Sigmoid colon (tissue), 7 donors: ENCODE data around the gene PPM1M. TPM values are rescaled to one million over a fixed set of nuclear protein-coding genes. Genes with fewer than 3 reads are reported as not detected.

Experiments used
- DNase-seq: peaks from one replicate; pipeline ENCODE4 v3.0.0-alpha.2; 2019
- H3K27ac ChIP-seq, 4 donors: fragments of 200-600 bp; sonication (generic); one replicate each; pipeline ENCODE4 v1.5.1; 2016 to 2019; ENCODE audit warnings: mild to moderate bottlenecking in 1 of 4
- H3K27me3 ChIP-seq, 3 donors: fragments of 200-600 bp; sonication (generic); one replicate each; pipeline ENCODE4 v1.5.1; 2019; ENCODE audit warnings: mild to moderate bottlenecking in 1 of 3
- H3K36me3 ChIP-seq, 4 donors: fragments of 200-600 bp; sonication (generic); one replicate each; pipeline ENCODE4 v1.5.1; 2016 to 2019
- H3K4me1 ChIP-seq, 4 donors: fragments of 200-600 bp; sonication (generic); one replicate each; pipeline ENCODE4 v1.5.1; 2017 to 2019
- H3K4me3 ChIP-seq, 4 donors: fragments of 200-600 bp; sonication (generic); one replicate each; pipeline ENCODE4 v1.5.1; 2017 to 2019; ENCODE audit warnings: mild to moderate bottlenecking in 2 of 4, moderate library complexity in 1 of 4
- H3K9me3 ChIP-seq, 4 donors: fragments of 200-600 bp in 3 of 4; sonication (generic) in 3 of 4; one replicate each; pipeline versions ENCODE4 v1.5.1 to v1.6.1; 2013 to 2019
- CTCF ChIP-seq, 4 experiments: fragments of 450-650 bp in 3 of 4; fragments of 200-600 bp in 1 of 4; IDR thresholded peaks; one replicate each; pipeline ENCODE4 v1.5.1; 2016 to 2019; ENCODE audit warnings: antibody characterized with exemption in 4 of 4, mild to moderate bottlenecking in 3 of 4, moderate library complexity in 2 of 4
- EP300 ChIP-seq, 4 donors: sonication (generic); formaldehyde crosslinking; IDR thresholded peaks; one replicate each; pipeline ENCODE4 v1.6.1; 2017; ENCODE audit warnings: antibody characterized with exemption in 4 of 4
- POLR2A ChIP-seq, 2 donors: fragments of 450-650 bp; IDR thresholded peaks; one replicate each; pipeline ENCODE4 v1.6.1; 2016; ENCODE audit warnings: antibody characterized with exemption in 2 of 2, mild to moderate bottlenecking in 2 of 2, moderate library complexity in 2 of 2
- POLR2AphosphoS5 ChIP-seq, 4 donors: sonication (generic); formaldehyde crosslinking; IDR thresholded peaks; one replicate each; pipeline ENCODE4 v1.6.1; 2017; ENCODE audit warnings: antibody characterized with exemption in 4 of 4
- WGBS, 2 donors: extraction: QIAGEN DNeasy Blood & Tissue Kit; methylation state at CpG; one replicate each; pipeline ENCODE4 v1.1.7; 2013; 5-methylcytosine and 5-hydroxymethylcytosine counted together
- intact Hi-C: fragments of 100-400 bp; cut with DNase I; formaldehyde crosslinking; loops from one replicate; pipeline ENCODE4 v1.15.1; 2023
- polyA plus RNA-seq, 3 donors: library from polyadenylated mRNA; stranded (reverse); fragments of 200-250 nt; gene quantifications; one replicate each; pipeline ENCODE4 v1.2.3, GENCODE V29; 2013
- total RNA-seq, 4 donors: library from RNA; depleted of rRNA; stranded (reverse); fragments of >200 nt; gene quantifications; one replicate each; pipeline ENCODE4 v1.1.0, GENCODE V29; 2016
- donor health status: healthy with polysubstance abuse.
- donor health status: Bipolar disorder and iron deficiency.
- donor health status: healthy.

PPM1M gene
- total and polyA plus RNA-seq, 7 donors, result 5.8 to 28.2 (median 21.7) TPM

- Histone ChIP-seq H3K4me3 (no peak overlapping the region), H3K27ac (peak overlapping the region in 1 of 4 donors; percentile 21), H3K27me3 (no peaks in the 10 kb centered on the region), H3K9me3 (no peaks in the 10 kb centered on the region), H3K36me3 (peaks cover 20 to 55% (median 33%) of the 10 kb centered on the region in 4 donors), H3K4me1 (peaks cover 0 to 70% (median 54%) of the 10 kb centered on the region in 4 donors)
- no peak for DNase-seq
- TF ChIP-seq EP300 (IDR thresholded peaks at IDR 0.05) (no peak), POLR2A (IDR thresholded peaks at IDR 0.05) (no peak), POLR2AphosphoS5 (IDR thresholded peaks at IDR 0.05) (no peak), CTCF (IDR thresholded peaks at IDR 0.05) (no peak)
- 86 to 92% methylated on average over 3 of the region's 3 CpGs for WGBS, 2 donors
- intact Hi-C loops, result no loop called here
Measured at GRCh38 chr3:52233968-52234367, 11.6 kb upstream of the PPM1M start.

- H3K9me3 ChIP-seq, result no peaks in the 10 kb centered on the region
- H3K4me3 ChIP-seq, result no peak overlapping the region
- H3K27ac ChIP-seq, result peak overlapping the region in 1 of 4 donors; percentile 21
- peaks cover 0 to 74% (median 58%) of the 10 kb centered on the region in 4 donors for H3K4me1 ChIP-seq
- H3K27me3 ChIP-seq, result no peaks in the 10 kb centered on the region
- no peak for TF ChIP-seq EP300 (IDR thresholded peaks at IDR 0.05)
- TF ChIP-seq POLR2AphosphoS5 (IDR thresholded peaks at IDR 0.05), result no peak
- TF ChIP-seq CTCF (IDR thresholded peaks at IDR 0.05), result no peak
- TF ChIP-seq POLR2A (IDR thresholded peaks at IDR 0.05), result no peak
- intact Hi-C loops, result no loop called here
- H3K36me3 ChIP-seq, result peaks cover 12 to 46% (median 25%) of the 10 kb centered on the region in 4 donors
- WGBS, 2 donors, result 91% methylated on average over 15 of the region's 15 CpGs
- no peak for DNase-seq
Measured at GRCh38 chr3:52234516-52235447, 10.8 kb upstream of the PPM1M start.

- intact Hi-C loops, result no loop called here
- peaks cover 0 to 82% (median 67%) of the 10 kb centered on the region in 4 donors for H3K4me1 ChIP-seq
- no peak for DNase-seq
- no peaks in the 10 kb centered on the region for H3K9me3 ChIP-seq
- TF ChIP-seq EP300 (IDR thresholded peaks at IDR 0.05), result no peak
- no peak for TF ChIP-seq POLR2AphosphoS5 (IDR thresholded peaks at IDR 0.05)
- no peak for TF ChIP-seq CTCF (IDR thresholded peaks at IDR 0.05)
- TF ChIP-seq POLR2A (IDR thresholded peaks at IDR 0.05), result no peak
- WGBS, 2 donors, result 85 to 87% methylated on average over 5 of the region's 5 CpGs
- no peak overlapping the region for H3K4me3 ChIP-seq
- H3K27me3 ChIP-seq, result no peaks in the 10 kb centered on the region
- peak overlapping the region; percentile 93 to 97 (median 94) for H3K27ac ChIP-seq
- peaks cover 0 to 30% (median 9%) of the 10 kb centered on the region in 4 donors for H3K36me3 ChIP-seq
Measured at GRCh38 chr3:52236424-52236886, 9.1 kb upstream of the PPM1M start.

DNA sequence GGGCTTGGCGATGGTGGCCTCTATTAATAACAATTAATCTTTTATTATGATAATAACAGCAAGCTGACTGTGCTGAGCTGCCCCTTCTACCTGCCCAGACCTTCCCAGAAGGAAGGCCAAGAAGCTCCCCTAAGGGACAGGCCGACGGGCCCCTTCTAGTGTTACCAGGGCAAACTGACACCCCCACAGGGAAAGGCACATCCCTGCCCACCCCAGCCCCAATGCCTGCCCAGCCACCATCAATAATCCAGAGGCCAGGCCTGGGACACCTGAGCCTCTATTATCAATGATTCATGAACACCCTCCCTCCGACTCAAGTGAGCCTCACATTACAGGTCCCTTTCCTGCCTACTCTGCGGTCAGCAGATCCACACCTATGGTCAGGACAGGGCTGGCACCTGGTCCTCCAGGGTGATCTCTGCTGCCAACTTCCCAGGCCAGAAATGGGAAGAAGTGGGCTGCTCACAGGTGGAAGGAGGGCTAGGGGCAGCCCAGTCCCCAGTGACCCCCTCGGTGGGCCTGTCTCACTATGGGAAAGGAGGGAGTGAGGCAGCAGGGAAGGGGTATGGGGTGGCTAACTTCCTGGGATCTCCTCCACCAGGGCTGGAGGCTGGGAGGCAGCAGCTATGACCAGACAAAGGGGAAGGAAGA, 8.4 kb upstream of the PPM1M start:
- Histone ChIP-seq H3K4me1 (peaks cover 0 to 75% (median 60%) of the 10 kb centered on the region in 4 donors), H3K27ac (peak overlapping the region; percentile 93 to 97 (median 94)), H3K27me3 (no peaks in the 10 kb centered on the region), H3K9me3 (no peaks in the 10 kb centered on the region), H3K4me3 (peak overlapping the region; percentile 6 to 95 (median 85)), H3K36me3 (peaks cover 0 to 24% (median 6%) of the 10 kb centered on the region in 4 donors)
- intact Hi-C loops, result no loop called here
- DNase-seq, result no peak
- 88 to 92% methylated on average over 6 of the region's 6 CpGs for WGBS, 2 donors
- TF ChIP-seq EP300 (IDR thresholded peaks at IDR 0.05), result no peak
- TF ChIP-seq CTCF (IDR thresholded peaks at IDR 0.05), result no peak
- no peak for TF ChIP-seq POLR2A (IDR thresholded peaks at IDR 0.05)
- TF ChIP-seq POLR2AphosphoS5 (IDR thresholded peaks at IDR 0.05), result no peak
